SK-N-SH treated with all-trans-retinoic acid at 6 μM for 48 hours (cell line): Measurements from ENCODE around the gene ZNF423.

ENCODE experiments used
- ATAC-seq: fragments of 200-7000 bp; cut with Tn5 transposase; 3 replicates; pipeline ENCODE4 v1.9.1; 2020; ENCODE audit warnings: mild to moderate bottlenecking, moderate library complexity
- ARNTL ChIP-seq: fragments of 450-650 bp; formaldehyde crosslinking; IDR thresholded peaks from 2 replicates; pipeline ENCODE4 v1.5.0; 2020; ENCODE audit warnings: low read depth, mild to moderate bottlenecking, moderate library complexity, borderline replicate concordance
- BACH2 ChIP-seq: fragments of 250-450 bp; sonication (Bioruptor Pico); IDR thresholded peaks from 2 replicates; pipeline ENCODE4 v1.9.0; 2021; ENCODE audit warnings: mild to moderate bottlenecking, borderline replicate concordance
- CSRNP3 ChIP-seq: fragments of 250-450 bp; sonication (Bioruptor Pico); IDR thresholded peaks from 2 replicates; pipeline ENCODE4 v1.5.1; 2021; ENCODE audit warnings: mild to moderate bottlenecking, moderate library complexity
- ESRRG ChIP-seq: fragments of 250-450 bp; sonication (Bioruptor Pico); IDR thresholded peaks from 2 replicates; pipeline ENCODE4 v1.6.1; 2021; ENCODE audit warnings: mild to moderate bottlenecking
- GLIS3 ChIP-seq: fragments of 250-450 bp; sonication (Bioruptor Pico); IDR thresholded peaks from 2 replicates; pipeline ENCODE4 v1.5.0; 2020; ENCODE audit warnings: mild to moderate bottlenecking, moderate library complexity
- ISL1 ChIP-seq: fragments of 250-450 bp; sonication (Bioruptor Pico); IDR thresholded peaks from 2 replicates; pipeline ENCODE4 v2.1.2; 2022; ENCODE audit warnings: mild to moderate bottlenecking, moderate library complexity
- OSR1 ChIP-seq: fragments of 250-450 bp; sonication (Bioruptor Pico); IDR thresholded peaks from 2 replicates; pipeline ENCODE4 v1.8.0; 2022; ENCODE audit warnings: moderate library complexity, mild to moderate bottlenecking, inconsistent platforms
- POU6F1 ChIP-seq: fragments of 250-450 bp; sonication (Bioruptor Pico); IDR thresholded peaks from 2 replicates; pipeline ENCODE4 v1.8.0; 2021; ENCODE audit warnings: low read depth, mild to moderate bottlenecking, moderate library complexity, borderline replicate concordance
- PPARA ChIP-seq: fragments of 250-450 bp; sonication (Bioruptor Pico); IDR thresholded peaks from 2 replicates; pipeline ENCODE4 v1.5.0; 2020; ENCODE audit warnings: mild to moderate bottlenecking, borderline replicate concordance
- RARB ChIP-seq: fragments of 250-450 bp; sonication (Bioruptor Pico); IDR thresholded peaks from 2 replicates; pipeline ENCODE4 v1.8.0; 2021; ENCODE audit warnings: mild to moderate bottlenecking, moderate library complexity
- SNAI2 ChIP-seq: fragments of 250-450 bp; sonication (Bioruptor Pico); IDR thresholded peaks from 2 replicates; pipeline ENCODE4 v1.5.0; 2020; ENCODE audit warnings: mild to moderate bottlenecking, moderate library complexity
- TCF4 ChIP-seq: fragments of 250-450 bp; sonication (Bioruptor Pico); IDR thresholded peaks from 2 replicates; pipeline ENCODE4 v1.8.0; 2021; ENCODE audit warnings: mild to moderate bottlenecking, moderate library complexity, borderline replicate concordance
- ZC3H10 ChIP-seq: fragments of 250-450 bp; sonication (Bioruptor Pico); IDR thresholded peaks from 2 replicates; pipeline ENCODE4 v1.5.1; 2021; ENCODE audit warnings: mild to moderate bottlenecking, moderate library complexity
- ZFP3 ChIP-seq: fragments of 250-450 bp; sonication (Bioruptor Pico); IDR thresholded peaks from 2 replicates; pipeline ENCODE4 v1.5.0; 2020; ENCODE audit warnings: mild to moderate bottlenecking, moderate library complexity
- ZFP30 ChIP-seq: fragments of 450-650 bp; formaldehyde crosslinking; IDR thresholded peaks from 2 replicates; pipeline ENCODE4 v1.5.0; 2022; ENCODE audit warnings: mild to moderate bottlenecking, moderate library complexity
- ZNF565 ChIP-seq: fragments of 450-650 bp; formaldehyde crosslinking; conservative IDR thresholded peaks from 2 replicates; pipeline ENCODE4 v1.5.0; 2020; ENCODE audit warnings: low read depth, mild to moderate bottlenecking, moderate library complexity
- ZNF70 ChIP-seq: fragments of 450-650 bp; formaldehyde crosslinking; IDR thresholded peaks from 2 replicates; pipeline ENCODE4 v1.5.0; 2020; ENCODE audit warnings: mild to moderate bottlenecking, moderate library complexity
- ZNF8 ChIP-seq: fragments of 450-650 bp; formaldehyde crosslinking; IDR thresholded peaks from 2 replicates; pipeline ENCODE4 v1.5.0; 2020; ENCODE audit warnings: mild to moderate bottlenecking, moderate library complexity
- TF ChIP-seq, protein P1 (sequence below): fragments of 250-450 bp; sonication (Bioruptor Pico); IDR thresholded peaks from 2 replicates; pipeline ENCODE4 v1.8.0; 2020; ENCODE audit warnings: mild to moderate bottlenecking, moderate library complexity, borderline replicate concordance
- TF ChIP-seq, protein P2 (sequence below): fragments of 250-450 bp; sonication (Bioruptor Pico); IDR thresholded peaks from 2 replicates; pipeline ENCODE4 v1.5.1; 2020; ENCODE audit warnings: low read depth, mild to moderate bottlenecking, moderate library complexity
- TF ChIP-seq, protein P3 (sequence below): fragments of 250-450 bp; sonication (Bioruptor Pico); IDR thresholded peaks from 2 replicates; pipeline ENCODE4 v1.5.0; 2020; ENCODE audit warnings: mild to moderate bottlenecking, moderate library complexity

The ZNF423 gene

GRCh38 chr16:49604602-49605001 is 251.3 kb downstream of the ZNF423 start:
- TF ChIP-seq PPARA (CRISPR knock-in tag) (no peak), ARNTL (CRISPR knock-in tag) (no peak), ZC3H10 (CRISPR knock-in tag) (no peak), ZFP30 (CRISPR knock-in tag) (no peak), SNAI2 (CRISPR knock-in tag) (no peak), GLIS3 (CRISPR knock-in tag) (no peak), ESRRG (CRISPR knock-in tag) (no peak), RARB (CRISPR knock-in tag) (no peak), CSRNP3 (CRISPR knock-in tag) (no peak), ZFP3 (no peak), ISL1 (no peak)
- TF ChIP-seq, protein P1, sequence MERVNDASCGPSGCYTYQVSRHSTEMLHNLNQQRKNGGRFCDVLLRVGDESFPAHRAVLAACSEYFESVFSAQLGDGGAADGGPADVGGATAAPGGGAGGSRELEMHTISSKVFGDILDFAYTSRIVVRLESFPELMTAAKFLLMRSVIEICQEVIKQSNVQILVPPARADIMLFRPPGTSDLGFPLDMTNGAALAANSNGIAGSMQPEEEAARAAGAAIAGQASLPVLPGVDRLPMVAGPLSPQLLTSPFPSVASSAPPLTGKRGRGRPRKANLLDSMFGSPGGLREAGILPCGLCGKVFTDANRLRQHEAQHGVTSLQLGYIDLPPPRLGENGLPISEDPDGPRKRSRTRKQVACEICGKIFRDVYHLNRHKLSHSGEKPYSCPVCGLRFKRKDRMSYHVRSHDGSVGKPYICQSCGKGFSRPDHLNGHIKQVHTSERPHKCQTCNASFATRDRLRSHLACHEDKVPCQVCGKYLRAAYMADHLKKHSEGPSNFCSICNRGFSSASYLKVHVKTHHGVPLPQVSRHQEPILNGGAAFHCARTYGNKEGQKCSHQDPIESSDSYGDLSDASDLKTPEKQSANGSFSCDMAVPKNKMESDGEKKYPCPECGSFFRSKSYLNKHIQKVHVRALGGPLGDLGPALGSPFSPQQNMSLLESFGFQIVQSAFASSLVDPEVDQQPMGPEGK: no peak
- TF ChIP-seq, protein P2, sequence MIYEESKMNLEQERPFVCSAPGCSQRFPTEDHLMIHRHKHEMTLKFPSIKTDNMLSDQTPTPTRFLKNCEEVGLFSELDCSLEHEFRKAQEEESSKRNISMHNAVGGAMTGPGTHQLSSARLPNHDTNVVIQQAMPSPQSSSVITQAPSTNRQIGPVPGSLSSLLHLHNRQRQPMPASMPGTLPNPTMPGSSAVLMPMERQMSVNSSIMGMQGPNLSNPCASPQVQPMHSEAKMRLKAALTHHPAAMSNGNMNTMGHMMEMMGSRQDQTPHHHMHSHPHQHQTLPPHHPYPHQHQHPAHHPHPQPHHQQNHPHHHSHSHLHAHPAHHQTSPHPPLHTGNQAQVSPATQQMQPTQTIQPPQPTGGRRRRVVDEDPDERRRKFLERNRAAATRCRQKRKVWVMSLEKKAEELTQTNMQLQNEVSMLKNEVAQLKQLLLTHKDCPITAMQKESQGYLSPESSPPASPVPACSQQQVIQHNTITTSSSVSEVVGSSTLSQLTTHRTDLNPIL: no peak
- ATAC-seq: no peak

GRCh38 chr16:49603956-49604355 is 252.0 kb downstream of the ZNF423 start:
- TF ChIP-seq POU6F1 (CRISPR knock-in tag) (no peak), RARB (CRISPR knock-in tag) (no peak), BACH2 (no peak), ESRRG (CRISPR knock-in tag) (no peak), TCF4 (CRISPR knock-in tag) (no peak), ZNF8 (CRISPR knock-in tag) (no peak), ARNTL (CRISPR knock-in tag) (no peak), SNAI2 (CRISPR knock-in tag) (no peak), OSR1 (CRISPR knock-in tag) (no peak), ZFP30 (CRISPR knock-in tag) (no peak), ZNF70 (CRISPR knock-in tag) (no peak), ISL1 (no peak), CSRNP3 (CRISPR knock-in tag) (no peak), PPARA (CRISPR knock-in tag) (no peak), ZNF565 (CRISPR knock-in tag) (no peak)
- TF ChIP-seq, protein P1: no peak
- TF ChIP-seq, protein P3, sequence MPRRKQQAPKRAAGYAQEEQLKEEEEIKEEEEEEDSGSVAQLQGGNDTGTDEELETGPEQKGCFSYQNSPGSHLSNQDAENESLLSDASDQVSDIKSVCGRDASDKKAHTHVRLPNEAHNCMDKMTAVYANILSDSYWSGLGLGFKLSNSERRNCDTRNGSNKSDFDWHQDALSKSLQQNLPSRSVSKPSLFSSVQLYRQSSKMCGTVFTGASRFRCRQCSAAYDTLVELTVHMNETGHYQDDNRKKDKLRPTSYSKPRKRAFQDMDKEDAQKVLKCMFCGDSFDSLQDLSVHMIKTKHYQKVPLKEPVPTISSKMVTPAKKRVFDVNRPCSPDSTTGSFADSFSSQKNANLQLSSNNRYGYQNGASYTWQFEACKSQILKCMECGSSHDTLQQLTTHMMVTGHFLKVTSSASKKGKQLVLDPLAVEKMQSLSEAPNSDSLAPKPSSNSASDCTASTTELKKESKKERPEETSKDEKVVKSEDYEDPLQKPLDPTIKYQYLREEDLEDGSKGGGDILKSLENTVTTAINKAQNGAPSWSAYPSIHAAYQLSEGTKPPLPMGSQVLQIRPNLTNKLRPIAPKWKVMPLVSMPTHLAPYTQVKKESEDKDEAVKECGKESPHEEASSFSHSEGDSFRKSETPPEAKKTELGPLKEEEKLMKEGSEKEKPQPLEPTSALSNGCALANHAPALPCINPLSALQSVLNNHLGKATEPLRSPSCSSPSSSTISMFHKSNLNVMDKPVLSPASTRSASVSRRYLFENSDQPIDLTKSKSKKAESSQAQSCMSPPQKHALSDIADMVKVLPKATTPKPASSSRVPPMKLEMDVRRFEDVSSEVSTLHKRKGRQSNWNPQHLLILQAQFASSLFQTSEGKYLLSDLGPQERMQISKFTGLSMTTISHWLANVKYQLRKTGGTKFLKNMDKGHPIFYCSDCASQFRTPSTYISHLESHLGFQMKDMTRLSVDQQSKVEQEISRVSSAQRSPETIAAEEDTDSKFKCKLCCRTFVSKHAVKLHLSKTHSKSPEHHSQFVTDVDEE (CRISPR knock-in tag): no peak
- no peak for ATAC-seq
